ENCODE results near the gene RPL22.
A peak's percentile ranks its signal among the peaks of the same experiment; 100 is the strongest.

RPL22 gene

GRCh38 chr1:6241887-6242740 lies 42.7 kb upstream of the RPL22 start:
- no peaks in the 10 kb centered on the region for H3K9me3 ChIP-seq (ENCODE audit: control insufficient read depth, low read length)
- H3K4me1 ChIP-seq (ENCODE audit: control insufficient read depth, insufficient read depth, low read length): peaks cover 17% of the 10 kb centered on the region
- no peaks in the 10 kb centered on the region for H3K36me3 ChIP-seq (ENCODE audit: control insufficient read depth, insufficient read depth, low read length)
- H3K4me3 ChIP-seq (ENCODE audit: low read length): no peak overlapping the region
- H3K27me3 ChIP-seq (ENCODE audit: control insufficient read depth, insufficient read depth, low read length): peaks cover 74% of the 10 kb centered on the region
- no peak overlapping the region for H3K9ac ChIP-seq (ENCODE audit: low read length)

DNA sequence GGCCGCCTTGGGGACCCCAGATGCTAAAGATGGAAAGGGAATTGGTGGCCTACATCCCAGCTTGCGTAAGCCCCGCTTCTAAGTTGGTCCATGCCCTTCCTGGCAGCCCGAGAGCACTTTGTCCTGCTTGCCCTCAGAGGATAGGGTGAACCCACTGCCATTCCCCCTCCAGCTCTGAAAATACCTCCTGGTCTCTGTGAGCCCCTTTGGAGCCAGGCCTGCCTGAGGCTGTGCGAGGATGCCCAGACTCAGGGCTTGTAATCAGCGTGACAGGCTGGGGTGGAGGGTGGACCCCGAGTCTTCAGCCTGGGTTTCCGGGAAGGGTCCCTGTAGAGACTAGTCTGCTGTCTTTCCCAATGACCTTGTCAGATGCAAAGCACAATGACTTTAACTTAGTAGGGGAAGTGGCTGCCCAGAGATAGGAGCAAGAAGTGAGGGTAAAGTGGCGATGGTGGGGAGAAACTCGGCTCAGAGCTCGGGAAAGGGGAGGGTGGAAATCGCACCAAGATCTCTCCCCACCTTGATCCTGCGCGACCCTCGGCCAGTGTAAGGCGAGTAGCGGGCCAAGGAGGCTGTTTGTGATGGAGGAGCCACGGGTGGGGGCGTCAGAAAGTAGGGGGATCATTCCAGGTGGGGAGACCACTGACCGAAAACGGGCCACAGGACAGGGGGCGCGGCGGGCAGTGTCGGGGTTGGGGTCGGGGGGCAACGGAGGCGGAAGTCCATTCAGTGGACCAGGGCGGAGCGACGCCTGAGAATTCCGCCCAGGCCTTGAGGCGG lies 41.9 kb upstream of the RPL22 start:
- H3K36me3 ChIP-seq (ENCODE audit: control insufficient read depth, insufficient read depth, low read length): no peaks in the 10 kb centered on the region
- H3K27me3 ChIP-seq (ENCODE audit: control insufficient read depth, insufficient read depth, low read length): peaks cover 67% of the 10 kb centered on the region
- no peaks in the 10 kb centered on the region for H3K9me3 ChIP-seq (ENCODE audit: control insufficient read depth, low read length)
- no peak overlapping the region for H3K9ac ChIP-seq (ENCODE audit: low read length)
- H3K4me3 ChIP-seq (ENCODE audit: low read length): no peak overlapping the region
- H3K4me1 ChIP-seq (ENCODE audit: control insufficient read depth, insufficient read depth, low read length): peaks cover 13% of the 10 kb centered on the region

- no peaks in the 10 kb centered on the region for H3K36me3 ChIP-seq (ENCODE audit: control insufficient read depth, insufficient read depth, low read length)
- H3K9ac ChIP-seq (ENCODE audit: low read length): no peak overlapping the region
- peaks cover 2% of the 10 kb centered on the region for H3K4me1 ChIP-seq (ENCODE audit: control insufficient read depth, insufficient read depth, low read length)
- no peak overlapping the region for H3K4me3 ChIP-seq (ENCODE audit: low read length)
- H3K27me3 ChIP-seq (ENCODE audit: control insufficient read depth, insufficient read depth, low read length): peaks cover 56% of the 10 kb centered on the region
- no peaks in the 10 kb centered on the region for H3K9me3 ChIP-seq (ENCODE audit: control insufficient read depth, low read length)
Observed at GRCh38 chr1:6239950-6240768, 40.8 kb upstream of the RPL22 start.

DNA sequence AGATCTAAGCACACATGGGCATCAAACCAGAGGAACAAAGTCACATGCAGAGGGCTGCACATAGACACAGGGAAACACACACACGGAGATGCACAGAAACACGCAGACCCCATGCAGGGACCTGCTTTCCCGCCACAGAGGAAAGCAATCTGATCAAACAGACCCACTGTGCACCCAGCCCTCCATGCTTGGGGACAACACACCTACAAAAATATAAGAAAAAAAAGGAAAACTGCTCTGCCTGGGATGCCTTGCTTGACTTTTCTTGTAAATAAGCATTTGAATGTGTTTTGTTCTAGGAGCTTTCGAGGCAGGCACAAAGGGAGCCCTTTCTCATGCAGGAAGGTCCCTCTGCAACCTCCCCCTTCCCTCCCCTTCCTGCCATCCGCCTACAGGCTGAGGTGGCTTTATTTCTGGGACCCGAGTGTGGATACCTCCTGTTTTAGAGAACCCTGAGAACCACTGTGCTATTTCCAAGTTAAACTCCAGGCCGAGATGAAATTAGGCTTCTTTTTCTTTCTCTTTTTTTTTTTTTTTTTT lies 39.9 kb upstream of the RPL22 start:
- H3K4me3 ChIP-seq (ENCODE audit: low read length): no peak overlapping the region
- no peaks in the 10 kb centered on the region for H3K9me3 ChIP-seq (ENCODE audit: control insufficient read depth, low read length)
- peaks cover 9% of the 10 kb centered on the region for H3K4me1 ChIP-seq (ENCODE audit: control insufficient read depth, insufficient read depth, low read length)
- H3K9ac ChIP-seq (ENCODE audit: low read length): no peak overlapping the region
- no peaks in the 10 kb centered on the region for H3K36me3 ChIP-seq (ENCODE audit: control insufficient read depth, insufficient read depth, low read length)
- peaks cover 50% of the 10 kb centered on the region for H3K27me3 ChIP-seq (ENCODE audit: control insufficient read depth, insufficient read depth, low read length)

GRCh38 chr1:6237093-6237492 lies 37.7 kb upstream of the RPL22 start:
- Histone ChIP-seq H3K9ac (ENCODE audit: low read length) (no peak overlapping the region), H3K36me3 (ENCODE audit: control insufficient read depth, insufficient read depth, low read length) (no peaks in the 10 kb centered on the region), H3K27me3 (ENCODE audit: control insufficient read depth, insufficient read depth, low read length) (peaks cover 32% of the 10 kb centered on the region), H3K4me3 (ENCODE audit: low read length) (no peak overlapping the region), H3K4me1 (ENCODE audit: control insufficient read depth, insufficient read depth, low read length) (peaks cover 10% of the 10 kb centered on the region), H3K9me3 (ENCODE audit: control insufficient read depth, low read length) (no peaks in the 10 kb centered on the region)

DNA sequence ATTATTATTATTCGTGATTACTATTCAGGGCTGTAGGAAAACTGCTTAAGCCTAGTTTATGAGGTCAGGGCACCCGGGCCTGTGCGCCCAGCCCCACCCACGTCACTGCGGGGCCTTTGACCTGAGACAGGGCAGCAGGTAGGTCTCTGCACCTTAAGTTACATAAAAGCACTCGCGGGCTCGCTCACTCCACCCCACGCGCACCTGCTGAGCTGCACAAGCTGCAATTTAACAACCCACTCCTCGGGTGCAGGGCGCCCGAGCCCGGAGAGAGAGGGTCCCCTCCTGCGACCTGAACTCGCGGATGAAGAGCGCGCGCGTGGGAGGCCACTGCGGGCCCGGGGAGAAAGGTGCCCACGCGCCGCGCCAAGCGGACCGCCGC lies 35.9 kb upstream of the RPL22 start:
- no peaks in the 10 kb centered on the region for H3K9me3 ChIP-seq (ENCODE audit: control insufficient read depth, low read length)
- H3K36me3 ChIP-seq (ENCODE audit: control insufficient read depth, insufficient read depth, low read length): peaks cover 3% of the 10 kb centered on the region
- H3K4me1 ChIP-seq (ENCODE audit: control insufficient read depth, insufficient read depth, low read length): peaks cover 10% of the 10 kb centered on the region
- peak overlapping the region; percentile 73 for H3K4me3 ChIP-seq (ENCODE audit: low read length)
- H3K9ac ChIP-seq (ENCODE audit: low read length): peak overlapping the region; percentile 40
- peaks cover 15% of the 10 kb centered on the region for H3K27me3 ChIP-seq (ENCODE audit: control insufficient read depth, insufficient read depth, low read length)

GRCh38 chr1:6234502-6235295 lies 35.3 kb upstream of the RPL22 start:
- Histone ChIP-seq H3K4me3 (ENCODE audit: low read length) (peak overlapping the region; percentile 73), H3K4me1 (ENCODE audit: control insufficient read depth, insufficient read depth, low read length) (peaks cover 10% of the 10 kb centered on the region), H3K9me3 (ENCODE audit: control insufficient read depth, low read length) (no peaks in the 10 kb centered on the region), H3K27me3 (ENCODE audit: control insufficient read depth, insufficient read depth, low read length) (peaks cover 11% of the 10 kb centered on the region), H3K9ac (ENCODE audit: low read length) (peak overlapping the region; percentile 40), H3K36me3 (ENCODE audit: control insufficient read depth, insufficient read depth, low read length) (peaks cover 3% of the 10 kb centered on the region)

DNA sequence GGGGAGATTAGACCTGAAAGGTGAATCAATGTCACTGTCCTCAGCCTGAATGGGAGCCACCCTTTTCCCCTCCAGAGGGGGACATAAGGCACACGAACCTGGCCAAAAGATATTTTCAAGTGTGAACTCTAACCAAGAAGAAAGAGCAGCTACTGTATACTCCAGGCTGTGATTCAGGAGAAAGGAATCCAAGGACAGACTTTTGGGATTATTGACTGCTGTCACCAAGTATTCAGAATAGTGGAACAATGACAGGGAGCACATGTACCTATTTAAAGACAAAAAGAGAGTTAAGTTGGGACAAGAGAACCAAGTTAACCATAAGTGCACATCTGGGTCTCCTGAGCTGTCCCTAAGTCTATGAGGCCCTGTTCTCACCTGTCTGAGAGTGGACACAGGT lies 34.0 kb upstream of the RPL22 start:
- Histone ChIP-seq H3K27me3 (ENCODE audit: control insufficient read depth, insufficient read depth, low read length) (no peaks in the 10 kb centered on the region), H3K36me3 (ENCODE audit: control insufficient read depth, insufficient read depth, low read length) (peaks cover 3% of the 10 kb centered on the region), H3K9me3 (ENCODE audit: control insufficient read depth, low read length) (no peaks in the 10 kb centered on the region), H3K4me3 (ENCODE audit: low read length) (no peak overlapping the region), H3K9ac (ENCODE audit: low read length) (no peak overlapping the region), H3K4me1 (ENCODE audit: control insufficient read depth, insufficient read depth, low read length) (peaks cover 10% of the 10 kb centered on the region)

DNA sequence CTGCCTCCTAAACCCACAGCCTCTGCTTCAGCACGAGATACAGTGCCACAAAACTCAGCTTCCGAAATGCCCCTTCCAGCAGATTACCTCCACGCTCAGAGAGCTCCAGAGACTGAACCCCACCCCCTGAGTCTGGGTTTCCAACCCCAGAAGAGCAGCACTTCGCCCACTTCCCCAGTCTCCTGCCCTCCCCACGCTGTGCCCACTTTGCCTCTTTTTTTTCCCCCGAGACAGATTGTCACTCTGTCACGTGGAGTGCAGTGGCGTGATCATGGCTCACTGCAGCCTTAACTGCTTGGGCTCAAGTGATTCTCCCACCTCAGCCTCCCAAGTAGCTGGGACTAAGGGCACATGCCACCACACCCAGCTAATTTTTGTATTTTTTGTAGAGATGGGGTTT lies 26.3 kb upstream of the RPL22 start:
- H3K4me1 ChIP-seq (ENCODE audit: control insufficient read depth, insufficient read depth, low read length): no peaks in the 10 kb centered on the region
- no peak overlapping the region for H3K9ac ChIP-seq (ENCODE audit: low read length)
- no peaks in the 10 kb centered on the region for H3K27me3 ChIP-seq (ENCODE audit: control insufficient read depth, insufficient read depth, low read length)
- H3K36me3 ChIP-seq (ENCODE audit: control insufficient read depth, insufficient read depth, low read length): peaks cover 11% of the 10 kb centered on the region
- H3K9me3 ChIP-seq (ENCODE audit: control insufficient read depth, low read length): no peaks in the 10 kb centered on the region
- H3K4me3 ChIP-seq (ENCODE audit: low read length): no peak overlapping the region

- no peaks in the 10 kb centered on the region for H3K9me3 ChIP-seq (ENCODE audit: control insufficient read depth, low read length)
- H3K27me3 ChIP-seq (ENCODE audit: control insufficient read depth, insufficient read depth, low read length): no peaks in the 10 kb centered on the region
- no peak overlapping the region for H3K4me3 ChIP-seq (ENCODE audit: low read length)
- no peaks in the 10 kb centered on the region for H3K4me1 ChIP-seq (ENCODE audit: control insufficient read depth, insufficient read depth, low read length)
- no peak overlapping the region for H3K9ac ChIP-seq (ENCODE audit: low read length)
- peaks cover 11% of the 10 kb centered on the region for H3K36me3 ChIP-seq (ENCODE audit: control insufficient read depth, insufficient read depth, low read length)
Observed at GRCh38 chr1:6224718-6225117, 25.3 kb upstream of the RPL22 start.

- Histone ChIP-seq H3K9ac (ENCODE audit: low read length) (no peak overlapping the region), H3K27me3 (ENCODE audit: control insufficient read depth, insufficient read depth, low read length) (no peaks in the 10 kb centered on the region), H3K4me1 (ENCODE audit: control insufficient read depth, insufficient read depth, low read length) (no peaks in the 10 kb centered on the region), H3K4me3 (ENCODE audit: low read length) (no peak overlapping the region), H3K9me3 (ENCODE audit: control insufficient read depth, low read length) (no peaks in the 10 kb centered on the region), H3K36me3 (ENCODE audit: control insufficient read depth, insufficient read depth, low read length) (peaks cover 11% of the 10 kb centered on the region)
Observed at GRCh38 chr1:6223617-6224016, 24.2 kb upstream of the RPL22 start.
